HepG2 (cell line): ENCODE data around the gene TULP3. TPM values are rescaled to one million over a fixed set of nuclear protein-coding genes. Genes with fewer than 3 reads are reported as not detected.

Experiments
- BCLAF1 ChIP-seq: fragments of 450-650 bp; IDR thresholded peaks from 2 replicates; pipeline ENCODE4 v1.6.1; 2017; ENCODE audit warnings: mild to moderate bottlenecking
- CHD2 ChIP-seq: IDR thresholded peaks from 2 replicates; pipeline ENCODE4 v1.6.1; 2011; ENCODE audit warnings: low read depth, low read length, improper control_type of control experiment
- DNMT1 ChIP-seq: sonication (generic); formaldehyde crosslinking; IDR thresholded peaks from 2 replicates; pipeline ENCODE4 v1.5.1; 2020; ENCODE audit warnings: mild to moderate bottlenecking, missing genetic modification reagents
- GFI1 ChIP-seq: sonication (generic); formaldehyde crosslinking; IDR thresholded peaks from 2 replicates; pipeline ENCODE4 v1.5.0; 2020; ENCODE audit warnings: missing genetic modification reagents, mild to moderate bottlenecking, borderline replicate concordance
- KLF6 ChIP-seq: IDR thresholded peaks from 2 replicates; pipeline ENCODE4 v1.8.0; 2016; ENCODE audit warnings: missing biosample characterization, missing genetic modification reagents
- PAWR ChIP-seq: sonication (generic); formaldehyde crosslinking; IDR thresholded peaks from 2 replicates; pipeline ENCODE4 v1.4.0; 2020; ENCODE audit warnings: missing genetic modification reagents, mild to moderate bottlenecking, borderline replicate concordance
- PHF8 ChIP-seq: sonication (generic); formaldehyde crosslinking; IDR thresholded peaks from 2 replicates; pipeline ENCODE4 v1.5.0; 2020; ENCODE audit warnings: missing genetic modification reagents
- RORA ChIP-seq: sonication (generic); formaldehyde crosslinking; IDR thresholded peaks from 2 replicates; pipeline ENCODE4 v1.5.0; 2020; ENCODE audit warnings: mild to moderate bottlenecking, missing genetic modification reagents, moderate library complexity
- RXRA ChIP-seq: sonication (generic); formaldehyde crosslinking; IDR thresholded peaks from 2 replicates; pipeline ENCODE4 v1.5.1; 2020; ENCODE audit warnings: missing genetic modification reagents
- SIN3A ChIP-seq: IDR thresholded peaks from 2 replicates; pipeline ENCODE4 v1.6.1; 2011; ENCODE audit warnings: low read depth, mild to moderate bottlenecking, control low read depth, low read length, borderline replicate concordance
- SNAPC2 ChIP-seq: sonication (generic); formaldehyde crosslinking; IDR thresholded peaks from 2 replicates; pipeline ENCODE4 v1.8.1; 2022; ENCODE audit warnings: mild to moderate bottlenecking, missing genetic modification reagents
- SNRNP70 ChIP-seq: fragments of 200-400 bp; formaldehyde crosslinking; IDR thresholded peaks from 2 replicates; pipeline ENCODE4 v1.6.1; 2017; ENCODE audit warnings: mild to moderate bottlenecking, low read depth, low read length, moderate library complexity
- USF2 ChIP-seq, 2 experiments: sonication (generic) in 1 of 2; formaldehyde crosslinking in 1 of 2; IDR thresholded peaks; 2 replicates each; pipeline versions ENCODE4 v1.5.1 to v1.6.1; 2011 to 2020; ENCODE audit warnings: borderline replicate concordance in 1 of 2, low read depth in 1 of 2, low read length in 1 of 2, mild to moderate bottlenecking in 1 of 2, missing genetic modification reagents in 1 of 2, moderate library complexity in 1 of 2
- ZBTB21 ChIP-seq: sonication (generic); formaldehyde crosslinking; IDR thresholded peaks from 2 replicates; pipeline ENCODE4 v1.4.0; 2020; ENCODE audit warnings: missing genetic modification reagents
- ZFP82 ChIP-seq: sonication (generic); formaldehyde crosslinking; IDR thresholded peaks from 2 replicates; pipeline ENCODE4 v1.5.1; 2020; ENCODE audit warnings: mild to moderate bottlenecking, missing genetic modification reagents, borderline replicate concordance
- ZNF121 ChIP-seq: sonication (generic); formaldehyde crosslinking; IDR thresholded peaks from 2 replicates; pipeline ENCODE4 v1.5.0; 2020; ENCODE audit warnings: mild to moderate bottlenecking, missing genetic modification reagents
- ZNF720 ChIP-seq: sonication (generic); formaldehyde crosslinking; IDR thresholded peaks from 2 replicates; pipeline ENCODE4 v1.4.0; 2020; ENCODE audit warnings: missing genetic modification reagents
- ZNF891 ChIP-seq: sonication (generic); formaldehyde crosslinking; IDR thresholded peaks from 2 replicates; pipeline ENCODE4 v1.5.0; 2020; ENCODE audit warnings: mild to moderate bottlenecking, missing genetic modification reagents
- polyA plus RNA-seq, 8 experiments: library from polyadenylated mRNA; depleted of rRNA in 3 of 8; stranded (reverse) in 7 of 8; unstranded in 1 of 8; fragments of >200 nt; fragmentation: Illumina TruSeq in 4 of 8; extraction: Trizol in 4 of 8; gene quantifications; 2 replicates each; pipeline versions ENCODE4 v1.2.1 to v1.2.3, GENCODE V29; 2011 to 2016; ENCODE audit warnings: low read depth in 4 of 8, missing spikeins in 1 of 8, mixed read lengths in 1 of 8; ENCODE audit not compliant: insufficient read depth in 1 of 8
- total RNA-seq, 5 experiments: library from RNA; depleted of rRNA; stranded (reverse); fragments of >200 nt; fragmentation: Illumina TruSeq; extraction: Trizol; gene quantifications; 2 replicates each; pipeline ENCODE4 v1.2.3, GENCODE V29; 2016; ENCODE audit warnings: low read depth in 1 of 5
- TF ChIP-seq, protein P1 (sequence below): sonication (generic); formaldehyde crosslinking; IDR thresholded peaks from 2 replicates; pipeline ENCODE4 v1.5.0; 2020; ENCODE audit warnings: mild to moderate bottlenecking, missing genetic modification reagents
- TF ChIP-seq, protein P2 (sequence below): sonication (generic); formaldehyde crosslinking; IDR thresholded peaks from 2 replicates; pipeline ENCODE4 v1.8.1; 2023; ENCODE audit warnings: mild to moderate bottlenecking, inconsistent platforms, moderate library complexity, missing genetic modification reagents, borderline replicate concordance

TULP3 gene
- total and polyA plus RNA-seq, 2 of the 13 experiments (the other 11 are each of a cell fraction or from before 2014, with no cell fraction given), result 11.2 to 13.2 TPM

DNA sequence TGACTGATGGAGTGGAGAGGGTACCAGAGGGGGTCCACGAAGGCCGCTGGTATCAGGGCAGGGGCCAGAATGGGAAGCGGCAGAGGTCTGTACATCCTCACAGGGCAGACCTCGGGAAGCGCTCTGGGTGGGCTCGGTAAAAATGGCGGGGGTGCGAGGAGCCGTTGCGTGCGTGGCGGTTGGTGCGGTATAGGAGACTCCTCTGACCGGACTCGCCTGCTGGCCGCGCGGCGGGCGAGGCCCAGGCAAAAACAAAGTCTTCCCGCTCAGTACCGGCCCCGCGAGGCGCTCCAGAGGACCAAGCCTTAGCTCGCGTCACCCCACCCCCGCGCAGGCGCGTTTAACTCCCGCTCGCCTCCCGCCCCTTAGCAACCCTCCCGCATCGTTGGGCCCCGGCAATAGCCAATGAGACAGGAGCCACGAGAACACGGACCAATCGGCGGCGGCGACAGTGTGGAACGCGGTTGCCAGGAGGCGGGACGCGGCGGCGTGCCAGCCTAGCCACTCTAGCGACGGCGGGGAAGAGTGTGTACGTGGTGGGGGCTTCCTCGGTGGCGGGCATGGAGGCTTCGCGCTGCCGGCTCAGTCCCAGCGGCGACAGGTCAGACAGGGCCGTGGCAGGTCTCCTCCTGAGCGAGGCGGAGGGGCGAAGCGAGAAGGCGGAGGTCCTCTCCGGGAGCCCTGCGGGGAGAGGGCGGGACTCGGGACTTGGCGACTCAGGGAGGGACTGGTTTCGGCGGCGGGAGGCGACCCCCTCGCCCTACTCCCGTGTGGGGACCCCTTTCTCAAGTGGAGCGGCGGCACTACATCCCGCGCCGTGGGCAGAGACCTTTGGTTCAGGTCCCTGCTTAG lies at the start of gene TULP3 (continued):
- TF ChIP-seq DNMT1 (no peak), ZNF121 (CRISPR knock-in tag) (0 out of 2 replicates have a peak, but pooled peaks have one; percentile 42), PAWR (CRISPR knock-in tag) (no peak), SIN3A (peak; percentile 76; the same call in 1 of the 2 replicates), GFI1 (peak; percentile 69), KLF6 (CRISPR knock-in tag) (no peak; the same call in 1 of the 2 replicates), USF2 (IDR thresholded peaks at IDR 0.05; ENCODE audit: low read depth, low read length) (no peak), USF2 (CRISPR knock-in tag; IDR thresholded peaks at IDR 0.05; ENCODE audit: borderline replicate concordance) (no peak), PHF8 (CRISPR knock-in tag) (peak; percentile 82), RXRA (peak; percentile 14), ZNF891 (CRISPR knock-in tag) (0 out of 2 replicates have a peak, but pooled peaks have one; percentile 71), ZNF720 (CRISPR knock-in tag) (no peak), ZFP82 (CRISPR knock-in tag) (0 out of 2 replicates have a peak, but pooled peaks have one; percentile 20), CHD2 (peak; percentile 52; the same call in 1 of the 2 replicates), RORA (CRISPR knock-in tag) (no peak), ZBTB21 (CRISPR knock-in tag) (no peak), BCLAF1 (no peak), SNRNP70 (no peak), SNAPC2 (CRISPR knock-in tag) (no peak; the same call in 1 of the 2 replicates)
- TF ChIP-seq, protein P1, sequence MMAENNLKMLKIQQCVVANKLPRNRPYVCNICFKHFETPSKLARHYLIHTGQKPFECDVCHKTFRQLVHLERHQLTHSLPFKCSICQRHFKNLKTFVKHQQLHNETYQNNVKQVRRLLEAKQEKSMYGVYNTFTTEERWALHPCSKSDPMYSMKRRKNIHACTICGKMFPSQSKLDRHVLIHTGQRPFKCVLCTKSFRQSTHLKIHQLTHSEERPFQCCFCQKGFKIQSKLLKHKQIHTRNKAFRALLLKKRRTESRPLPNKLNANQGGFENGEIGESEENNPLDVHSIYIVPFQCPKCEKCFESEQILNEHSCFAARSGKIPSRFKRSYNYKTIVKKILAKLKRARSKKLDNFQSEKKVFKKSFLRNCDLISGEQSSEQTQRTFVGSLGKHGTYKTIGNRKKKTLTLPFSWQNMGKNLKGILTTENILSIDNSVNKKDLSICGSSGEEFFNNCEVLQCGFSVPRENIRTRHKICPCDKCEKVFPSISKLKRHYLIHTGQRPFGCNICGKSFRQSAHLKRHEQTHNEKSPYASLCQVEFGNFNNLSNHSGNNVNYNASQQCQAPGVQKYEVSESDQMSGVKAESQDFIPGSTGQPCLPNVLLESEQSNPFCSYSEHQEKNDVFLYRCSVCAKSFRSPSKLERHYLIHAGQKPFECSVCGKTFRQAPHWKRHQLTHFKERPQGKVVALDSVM, result no peak; the same call in 1 of the 2 replicates
- TF ChIP-seq, protein P2, sequence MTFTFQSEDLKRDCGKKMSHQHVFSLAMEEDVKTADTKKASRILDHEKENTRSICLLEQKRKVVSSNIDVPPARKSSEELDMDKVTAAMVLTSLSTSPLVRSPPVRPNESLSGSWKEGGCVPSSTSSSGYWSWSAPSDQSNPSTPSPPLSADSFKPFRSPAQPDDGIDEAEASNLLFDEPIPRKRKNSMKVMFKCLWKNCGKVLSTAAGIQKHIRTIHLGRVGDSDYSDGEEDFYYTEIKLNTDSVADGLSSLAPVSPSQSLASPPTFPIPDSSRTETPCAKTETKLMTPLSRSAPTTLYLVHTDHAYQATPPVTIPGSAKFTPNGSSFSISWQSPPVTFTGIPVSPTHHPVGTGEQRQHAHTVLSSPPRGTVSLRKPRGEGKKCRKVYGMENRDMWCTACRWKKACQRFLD (CRISPR knock-in tag), result peak; percentile 83
